Peyer's patch (tissue), 4 donors: Measurements from ENCODE around the gene NLRP3. TPM values are rescaled to one million over a fixed set of nuclear protein-coding genes. Genes with fewer than 3 reads are reported as not detected.

Source experiments
- DNase-seq, 3 donors: peaks; one replicate each; pipeline ENCODE4 v3.0.0-alpha.2; 2017 to 2019
- H3K27ac ChIP-seq, 4 donors: fragments of 200-600 bp; sonication (generic); one replicate each; pipeline ENCODE4 v1.5.1; 2016 to 2019
- H3K27me3 ChIP-seq, 2 donors: fragments of 200-600 bp; sonication (generic); one replicate each; pipeline ENCODE4 v1.5.1; 2019
- H3K36me3 ChIP-seq, 3 donors: fragments of 200-600 bp; sonication (generic); one replicate each; pipeline ENCODE4 v1.5.1; 2016 to 2019
- H3K4me1 ChIP-seq, 4 donors: fragments of 200-600 bp; sonication (generic); one replicate each; pipeline ENCODE4 v1.5.1; 2016 to 2019
- H3K4me3 ChIP-seq, 4 donors: fragments of 200-600 bp; sonication (generic); 1 replicate in 3 of 4; 2 replicates in 1 of 4; pipeline ENCODE4 v1.5.1; 2016 to 2019; ENCODE audit warnings: mild to moderate bottlenecking in 1 of 4
- H3K9me3 ChIP-seq, 4 donors: fragments of 200-600 bp; sonication (generic); one replicate each; pipeline ENCODE4 v1.5.1; 2016 to 2019; ENCODE audit warnings: mild to moderate bottlenecking in 1 of 4
- POLR2A ChIP-seq, 2 donors: fragments of 450-650 bp; IDR thresholded peaks; one replicate each; pipeline ENCODE4 v1.5.1; 2017; ENCODE audit warnings: antibody characterized with exemption in 2 of 2, mild to moderate bottlenecking in 2 of 2, moderate library complexity in 2 of 2
- total RNA-seq, 4 donors: library from RNA; depleted of rRNA; stranded (reverse); fragments of >200 nt; gene quantifications; one replicate each; pipeline ENCODE4 v1.1.0, GENCODE V29; 2016
- TF ChIP-seq, protein P1 (sequence below), 6 experiments: fragments of 450-650 bp in 4 of 6; fragments of 200-600 bp in 2 of 6; sonication (generic) in 1 of 6; IDR thresholded peaks; one replicate each; pipeline ENCODE4 v1.5.1; 2017 to 2019; ENCODE audit warnings: antibody characterized with exemption in 6 of 6, mild to moderate bottlenecking in 3 of 6, moderate library complexity in 1 of 6

Gene NLRP3
- total RNA-seq, 4 donors from 2014 or later: 0.47 to 9.1 (median 0.67) TPM; not detected in 1

DNA sequence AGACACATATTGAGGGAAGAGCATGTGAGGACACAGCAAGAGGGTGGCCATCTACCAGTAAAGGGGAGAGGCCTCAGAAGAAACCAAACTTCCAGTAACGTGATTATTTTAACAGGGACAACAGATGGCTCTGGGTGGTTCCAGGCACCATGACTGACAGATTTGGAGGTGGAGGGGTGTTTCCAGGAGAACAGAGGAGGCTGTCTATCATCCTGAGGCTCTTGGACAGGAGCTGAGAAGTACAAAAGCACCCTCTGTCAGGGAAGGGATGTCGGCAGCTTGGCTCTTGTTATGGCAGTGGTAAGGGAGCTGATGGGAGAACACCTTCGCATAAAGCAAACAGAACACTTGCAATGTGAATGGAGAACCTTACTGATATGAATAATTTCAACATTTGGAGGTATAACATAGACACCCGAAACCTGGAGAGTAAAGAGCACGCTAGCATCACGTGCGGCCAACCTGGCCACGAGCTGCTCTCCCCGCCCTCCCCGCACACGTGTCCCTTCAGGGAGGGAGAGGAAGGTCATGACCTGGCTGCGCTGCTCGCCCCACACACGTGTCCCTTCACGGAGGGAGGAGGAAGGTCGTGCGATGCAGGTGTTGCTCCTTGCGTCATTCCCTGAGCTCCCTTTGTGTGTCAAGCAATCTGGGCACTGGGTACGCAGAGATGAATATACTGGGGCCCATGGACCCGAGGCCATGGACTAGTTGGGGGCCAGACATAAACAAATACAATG lies 37.5 kb upstream of the NLRP3 start:
- DNase-seq: no peak
- no peak overlapping the region for H3K27ac ChIP-seq
- TF ChIP-seq POLR2A (IDR thresholded peaks at IDR 0.05): no peak
- TF ChIP-seq, protein P1, sequence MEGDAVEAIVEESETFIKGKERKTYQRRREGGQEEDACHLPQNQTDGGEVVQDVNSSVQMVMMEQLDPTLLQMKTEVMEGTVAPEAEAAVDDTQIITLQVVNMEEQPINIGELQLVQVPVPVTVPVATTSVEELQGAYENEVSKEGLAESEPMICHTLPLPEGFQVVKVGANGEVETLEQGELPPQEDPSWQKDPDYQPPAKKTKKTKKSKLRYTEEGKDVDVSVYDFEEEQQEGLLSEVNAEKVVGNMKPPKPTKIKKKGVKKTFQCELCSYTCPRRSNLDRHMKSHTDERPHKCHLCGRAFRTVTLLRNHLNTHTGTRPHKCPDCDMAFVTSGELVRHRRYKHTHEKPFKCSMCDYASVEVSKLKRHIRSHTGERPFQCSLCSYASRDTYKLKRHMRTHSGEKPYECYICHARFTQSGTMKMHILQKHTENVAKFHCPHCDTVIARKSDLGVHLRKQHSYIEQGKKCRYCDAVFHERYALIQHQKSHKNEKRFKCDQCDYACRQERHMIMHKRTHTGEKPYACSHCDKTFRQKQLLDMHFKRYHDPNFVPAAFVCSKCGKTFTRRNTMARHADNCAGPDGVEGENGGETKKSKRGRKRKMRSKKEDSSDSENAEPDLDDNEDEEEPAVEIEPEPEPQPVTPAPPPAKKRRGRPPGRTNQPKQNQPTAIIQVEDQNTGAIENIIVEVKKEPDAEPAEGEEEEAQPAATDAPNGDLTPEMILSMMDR (IDR thresholded peaks at IDR 0.05): no peak
- H3K4me1 ChIP-seq: no peaks in the 10 kb centered on the region
- H3K9me3 ChIP-seq: no peaks in the 10 kb centered on the region
- H3K36me3 ChIP-seq: no peaks in the 10 kb centered on the region
- H3K27me3 ChIP-seq: no peaks in the 10 kb centered on the region
- no peak overlapping the region for H3K4me3 ChIP-seq

DNA sequence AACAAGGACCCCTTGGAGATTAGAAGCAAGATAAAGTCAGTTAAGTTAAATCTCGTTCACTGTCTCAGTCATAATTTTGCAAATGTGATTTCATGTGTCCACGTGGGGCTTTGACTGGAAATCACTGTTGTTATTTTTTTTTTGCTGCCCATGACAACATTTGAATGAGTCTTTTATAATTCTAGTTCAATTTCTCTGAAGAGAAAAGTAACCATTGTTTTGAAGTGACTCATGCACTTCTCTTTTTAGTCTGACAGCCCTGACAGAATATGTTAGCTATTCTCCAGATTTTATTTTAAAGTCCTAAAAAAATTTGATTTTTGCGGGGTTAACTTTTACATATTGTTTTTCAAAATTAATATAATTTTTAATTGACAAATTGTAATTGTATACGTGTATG lies 30.7 kb upstream of the NLRP3 start:
- no peak for DNase-seq
- Histone ChIP-seq H3K27ac (no peak overlapping the region), H3K9me3 (no peaks in the 10 kb centered on the region), H3K4me3 (no peak overlapping the region), H3K36me3 (no peaks in the 10 kb centered on the region), H3K4me1 (no peaks in the 10 kb centered on the region), H3K27me3 (no peaks in the 10 kb centered on the region)
- TF ChIP-seq, protein P1 (IDR thresholded peaks at IDR 0.05): no peak

DNA sequence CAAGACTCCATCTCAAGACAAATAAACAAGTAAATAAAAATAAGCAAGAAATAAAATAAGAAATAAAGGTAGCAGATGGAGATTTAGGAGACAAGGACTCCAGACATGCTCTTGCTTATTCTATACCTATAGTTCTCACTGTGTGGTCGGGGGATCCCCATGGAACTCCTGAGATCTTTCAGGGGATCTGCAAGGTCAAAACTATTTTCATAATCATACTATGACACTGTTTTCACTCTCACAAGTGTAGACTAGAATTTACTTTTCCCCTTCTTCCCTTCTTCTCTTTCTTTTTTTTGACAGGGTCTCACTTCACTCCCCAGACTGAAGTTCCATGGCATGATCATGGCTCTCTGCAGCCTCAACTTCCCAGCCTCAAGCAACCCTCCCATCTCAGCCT lies 29.8 kb upstream of the NLRP3 start:
- Histone ChIP-seq H3K4me1 (no peaks in the 10 kb centered on the region), H3K4me3 (no peak overlapping the region), H3K9me3 (no peaks in the 10 kb centered on the region), H3K27ac (no peak overlapping the region), H3K27me3 (no peaks in the 10 kb centered on the region), H3K36me3 (no peaks in the 10 kb centered on the region)
- no peak for TF ChIP-seq POLR2A (IDR thresholded peaks at IDR 0.05)
- TF ChIP-seq, protein P1 (IDR thresholded peaks at IDR 0.05): no peak
- DNase-seq: no peak

DNA sequence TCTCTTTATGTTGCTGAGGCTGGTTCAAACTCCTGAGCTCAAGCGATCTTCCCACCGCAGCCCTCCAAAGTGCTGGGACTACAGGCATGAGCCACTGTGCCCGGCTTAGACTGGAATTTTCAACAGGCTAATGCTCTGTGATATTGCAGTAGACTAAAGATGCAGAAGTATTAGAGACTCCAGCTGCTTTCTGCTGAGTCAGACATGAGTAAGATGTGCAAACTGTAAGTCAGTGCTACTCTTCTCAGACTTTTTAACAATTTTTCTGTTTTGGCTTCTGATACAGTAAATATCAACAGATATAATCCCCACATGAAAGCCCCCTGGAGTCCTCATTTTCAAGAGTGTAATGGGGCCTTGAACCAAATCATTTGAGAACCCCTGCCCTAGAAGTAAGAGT lies 29.3 kb upstream of the NLRP3 start:
- Histone ChIP-seq H3K9me3 (no peaks in the 10 kb centered on the region), H3K27me3 (no peaks in the 10 kb centered on the region), H3K27ac (no peak overlapping the region), H3K36me3 (no peaks in the 10 kb centered on the region), H3K4me3 (no peak overlapping the region), H3K4me1 (no peaks in the 10 kb centered on the region)
- TF ChIP-seq, protein P1 (IDR thresholded peaks at IDR 0.05): no peak
- TF ChIP-seq POLR2A (IDR thresholded peaks at IDR 0.05): no peak
- DNase-seq: no peak

DNA sequence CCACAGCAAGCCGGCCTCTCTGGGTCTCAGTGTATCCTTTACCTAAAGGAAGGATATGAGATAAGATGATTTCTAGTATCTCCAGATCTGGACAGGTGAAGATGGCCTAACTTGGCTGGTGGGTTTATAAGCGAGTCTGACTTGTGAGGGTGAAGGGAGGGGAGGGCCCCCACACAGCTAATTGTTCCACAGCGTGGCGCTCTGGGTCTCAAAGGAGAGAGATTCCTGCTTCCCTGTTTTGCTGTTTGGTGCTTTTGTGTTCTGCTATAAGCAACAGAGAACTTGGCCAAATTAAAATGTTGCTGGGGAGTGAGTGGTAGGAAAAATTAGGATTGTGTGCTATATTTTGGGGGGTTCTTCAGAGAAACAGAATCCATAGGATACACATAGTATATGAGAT lies 28.9 kb upstream of the NLRP3 start:
- Histone ChIP-seq H3K9me3 (no peaks in the 10 kb centered on the region), H3K27me3 (no peaks in the 10 kb centered on the region), H3K4me1 (no peaks in the 10 kb centered on the region), H3K36me3 (no peaks in the 10 kb centered on the region), H3K27ac (no peak overlapping the region), H3K4me3 (no peak overlapping the region)
- TF ChIP-seq, protein P1 (IDR thresholded peaks at IDR 0.05): no peak
- no peak for TF ChIP-seq POLR2A (IDR thresholded peaks at IDR 0.05)
- DNase-seq: no peak
